C4-2B (cell line): ENCODE results near the gene SCART1.
"Not testable (repeated sequence)": the region's sequence is repeated elsewhere in the genome, so short reads cannot be mapped to it uniquely, and the experiment has no call there.

ENCODE experiments used
- H3K27ac ChIP-seq: fragments of 450-650 bp; 2 replicates; pipeline ENCODE4 v1.5.1; 2017
- CTCF ChIP-seq: fragments of 450-650 bp; conservative IDR thresholded peaks from 2 replicates; pipeline ENCODE4 v1.5.1; 2017; ENCODE audit warnings: mild to moderate bottlenecking
- ZFX ChIP-seq: fragments of 450-650 bp; IDR thresholded peaks from 2 replicates; pipeline ENCODE4 v1.6.1; 2017

SCART1 gene

GRCh38 chr10:133516057-133516456, 62.3 kb downstream of the SCART1 start:
- TF ChIP-seq CTCF (no peak), ZFX (no peak)
- H3K27ac ChIP-seq = no peak overlapping the region

- H3K27ac ChIP-seq = not testable (repeated sequence)
Observed at GRCh38 chr10:133518517-133518916, 64.8 kb downstream of the SCART1 start.
